PFSK-1 (cell line): Measurements from ENCODE around the gene TARDBP.

ENCODE experiments used
- FOXP2 ChIP-seq: optimal IDR thresholded peaks from 2 replicates; pipeline ENCODE3; 2011; ENCODE audit warnings: borderline replicate concordance, control low read depth, inconsistent platforms; ENCODE audit not compliant: insufficient read depth; ENCODE audit errors: extremely low read length, extremely low read depth
- POLR2AphosphoS5 ChIP-seq: IDR thresholded peaks from 2 replicates; pipeline ENCODE4 v1.6.1; 2012; ENCODE audit warnings: low read depth, mild to moderate bottlenecking, control low read depth, low read length, moderate library complexity
- TAF1 ChIP-seq: IDR thresholded peaks from 2 replicates; pipeline ENCODE4 v1.6.1; 2012; ENCODE audit warnings: low read length, control low read depth, borderline replicate concordance; ENCODE audit not compliant: insufficient read depth
- TF ChIP-seq, protein P1 (sequence below), 2 experiments: IDR thresholded peaks; 2 replicates each; pipeline versions ENCODE4 v1.6.1 to v1.8.0; 2011 to 2012; ENCODE audit warnings: low read depth in 2 of 2, low read length in 2 of 2, control low read depth in 1 of 2, inconsistent platforms in 1 of 2, mild to moderate bottlenecking in 1 of 2, moderate library complexity in 1 of 2; ENCODE audit not compliant: insufficient read depth in 1 of 2

DNA sequence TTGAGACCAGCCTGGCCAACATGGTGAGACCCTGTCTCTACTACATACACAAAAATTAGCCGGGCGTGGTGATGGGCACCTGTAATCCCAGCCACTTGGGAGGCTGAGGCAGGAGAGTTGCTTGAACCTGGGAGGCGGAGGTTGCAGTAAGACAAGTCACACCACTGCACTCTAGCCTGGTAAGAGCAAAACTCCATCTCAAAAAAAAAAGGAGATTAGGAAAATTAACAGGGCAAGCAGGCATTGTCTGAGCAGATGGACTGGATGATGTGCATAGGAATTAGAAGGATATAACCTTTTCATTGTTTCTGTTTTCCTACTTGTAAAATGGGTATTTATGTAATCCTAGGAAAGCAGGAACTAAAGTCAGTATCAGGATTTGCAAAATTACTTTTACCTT is 15.6 kb downstream of the TARDBP start:
- no peak for TF ChIP-seq FOXP2
- TF ChIP-seq POLR2AphosphoS5, result no peak
- TF ChIP-seq, protein P1, sequence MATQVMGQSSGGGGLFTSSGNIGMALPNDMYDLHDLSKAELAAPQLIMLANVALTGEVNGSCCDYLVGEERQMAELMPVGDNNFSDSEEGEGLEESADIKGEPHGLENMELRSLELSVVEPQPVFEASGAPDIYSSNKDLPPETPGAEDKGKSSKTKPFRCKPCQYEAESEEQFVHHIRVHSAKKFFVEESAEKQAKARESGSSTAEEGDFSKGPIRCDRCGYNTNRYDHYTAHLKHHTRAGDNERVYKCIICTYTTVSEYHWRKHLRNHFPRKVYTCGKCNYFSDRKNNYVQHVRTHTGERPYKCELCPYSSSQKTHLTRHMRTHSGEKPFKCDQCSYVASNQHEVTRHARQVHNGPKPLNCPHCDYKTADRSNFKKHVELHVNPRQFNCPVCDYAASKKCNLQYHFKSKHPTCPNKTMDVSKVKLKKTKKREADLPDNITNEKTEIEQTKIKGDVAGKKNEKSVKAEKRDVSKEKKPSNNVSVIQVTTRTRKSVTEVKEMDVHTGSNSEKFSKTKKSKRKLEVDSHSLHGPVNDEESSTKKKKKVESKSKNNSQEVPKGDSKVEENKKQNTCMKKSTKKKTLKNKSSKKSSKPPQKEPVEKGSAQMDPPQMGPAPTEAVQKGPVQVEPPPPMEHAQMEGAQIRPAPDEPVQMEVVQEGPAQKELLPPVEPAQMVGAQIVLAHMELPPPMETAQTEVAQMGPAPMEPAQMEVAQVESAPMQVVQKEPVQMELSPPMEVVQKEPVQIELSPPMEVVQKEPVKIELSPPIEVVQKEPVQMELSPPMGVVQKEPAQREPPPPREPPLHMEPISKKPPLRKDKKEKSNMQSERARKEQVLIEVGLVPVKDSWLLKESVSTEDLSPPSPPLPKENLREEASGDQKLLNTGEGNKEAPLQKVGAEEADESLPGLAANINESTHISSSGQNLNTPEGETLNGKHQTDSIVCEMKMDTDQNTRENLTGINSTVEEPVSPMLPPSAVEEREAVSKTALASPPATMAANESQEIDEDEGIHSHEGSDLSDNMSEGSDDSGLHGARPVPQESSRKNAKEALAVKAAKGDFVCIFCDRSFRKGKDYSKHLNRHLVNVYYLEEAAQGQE (IDR thresholded peaks at IDR 0.05; ENCODE audit: insufficient read depth in 1 of 2, low read depth in 2 of 2, low read length in 2 of 2), result no peak
- TF ChIP-seq TAF1, result no peak
